ENCODE data around the gene TBC1D9.
A peak's percentile ranks its signal among the peaks of the same experiment; 100 is the strongest.

The TBC1D9 gene

DNA sequence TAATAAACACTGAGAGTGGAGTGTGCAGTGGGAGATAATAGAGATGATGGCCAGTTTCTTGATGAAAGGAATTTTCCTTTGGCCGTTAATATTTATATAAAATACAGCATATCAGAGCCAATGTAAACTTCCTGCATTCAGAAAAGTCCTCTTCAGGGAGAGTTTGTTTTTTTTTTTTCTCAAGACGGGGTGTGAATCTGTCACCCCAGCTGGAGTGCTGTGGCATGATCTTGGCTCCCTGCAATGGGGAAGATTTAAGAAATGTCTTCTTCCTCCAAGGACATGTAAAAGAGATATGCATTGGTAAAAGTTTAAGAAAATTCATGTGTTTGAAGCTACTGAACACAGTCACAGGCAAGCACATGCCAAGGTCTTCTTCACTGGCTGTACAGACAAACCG is 25.4 kb upstream of the TBC1D9 start:
- DNase-seq (ENCODE audit: insufficient read length, low spot score) = no peak
- TF ChIP-seq POLR2A (IDR thresholded peaks at IDR 0.05; ENCODE audit: low read depth, low read length) (no peak), PAX5 (IDR thresholded peaks at IDR 0.05; ENCODE audit: insufficient read depth, low read length, severe bottlenecking) (no peak), POU2F2 (IDR thresholded peaks at IDR 0.05; ENCODE audit: low read depth, low read length) (no peak), POLR2AphosphoS5 (IDR thresholded peaks at IDR 0.05; ENCODE audit: low read depth, low read length) (no peak), SPI1 (IDR thresholded peaks at IDR 0.05; ENCODE audit: low read depth, low read length) (no peak), TAF1 (IDR thresholded peaks at IDR 0.05; ENCODE audit: low read depth, low read length) (no peak)
- no peak for FAIRE-seq

DNA sequence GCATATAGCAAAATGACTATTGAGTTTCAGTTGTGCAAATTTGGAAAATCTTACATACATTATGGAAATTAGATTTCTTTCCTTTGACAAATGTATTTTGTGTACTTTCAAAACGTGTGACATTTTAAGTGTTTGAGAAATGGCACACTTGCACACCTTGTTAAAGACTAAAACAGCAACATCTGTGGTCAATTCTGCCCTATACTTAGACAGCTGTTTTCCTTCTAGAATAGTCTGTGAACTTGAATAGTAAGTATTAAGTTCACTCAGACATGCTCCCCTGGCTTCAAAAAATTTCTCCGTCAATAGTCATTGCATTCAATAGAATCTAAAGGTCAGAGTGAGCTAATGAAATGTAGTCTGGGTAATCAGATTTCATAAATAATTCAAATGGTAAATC is 21.7 kb upstream of the TBC1D9 start:
- DNase-seq (ENCODE audit: insufficient read length, low spot score) = no peak
- no peak for TF ChIP-seq POLR2A (IDR thresholded peaks at IDR 0.05; ENCODE audit: low read depth, low read length)
- no peak for TF ChIP-seq PAX5 (IDR thresholded peaks at IDR 0.05; ENCODE audit: insufficient read depth, low read length, severe bottlenecking)
- TF ChIP-seq SPI1 (IDR thresholded peaks at IDR 0.05; ENCODE audit: low read depth, low read length) = no peak
- TF ChIP-seq TAF1 (IDR thresholded peaks at IDR 0.05; ENCODE audit: low read depth, low read length) = no peak
- no peak for TF ChIP-seq POLR2AphosphoS5 (IDR thresholded peaks at IDR 0.05; ENCODE audit: low read depth, low read length)
- TF ChIP-seq POU2F2 (IDR thresholded peaks at IDR 0.05; ENCODE audit: low read depth, low read length) = no peak
- peak; percentile 63 for FAIRE-seq

DNA sequence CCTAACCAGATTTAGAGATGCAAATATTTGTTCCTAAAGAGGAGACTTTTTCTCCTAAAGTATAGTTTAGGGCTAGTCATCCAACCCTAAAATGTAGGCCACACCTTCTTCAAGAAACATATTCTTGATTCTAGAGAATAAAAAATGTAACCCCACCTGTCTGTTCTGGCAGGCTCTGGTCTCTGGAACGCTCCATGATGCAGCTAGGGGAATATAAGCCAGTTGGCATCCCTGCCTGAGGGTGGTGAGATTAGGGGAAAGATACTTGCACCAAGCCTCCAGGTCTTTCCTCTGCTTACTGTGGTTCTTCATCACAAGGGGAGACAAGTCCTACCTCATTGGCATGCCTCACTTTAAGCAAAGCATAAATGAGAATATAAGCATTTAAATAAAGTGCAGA is 21.2 kb upstream of the TBC1D9 start:
- TF ChIP-seq POLR2A (IDR thresholded peaks at IDR 0.05; ENCODE audit: low read depth, low read length) (no peak), POU2F2 (IDR thresholded peaks at IDR 0.05; ENCODE audit: low read depth, low read length) (no peak), SPI1 (IDR thresholded peaks at IDR 0.05; ENCODE audit: low read depth, low read length) (no peak), PAX5 (IDR thresholded peaks at IDR 0.05; ENCODE audit: insufficient read depth, low read length, severe bottlenecking) (no peak), TAF1 (IDR thresholded peaks at IDR 0.05; ENCODE audit: low read depth, low read length) (no peak), POLR2AphosphoS5 (IDR thresholded peaks at IDR 0.05; ENCODE audit: low read depth, low read length) (no peak)
- FAIRE-seq (peak; percentile 26), DNase-seq (ENCODE audit: insufficient read length, low spot score) (no peak)

- TF ChIP-seq POLR2AphosphoS5 (IDR thresholded peaks at IDR 0.05; ENCODE audit: low read depth, low read length) (no peak), POLR2A (IDR thresholded peaks at IDR 0.05; ENCODE audit: low read depth, low read length) (no peak), SPI1 (IDR thresholded peaks at IDR 0.05; ENCODE audit: low read depth, low read length) (no peak), TAF1 (IDR thresholded peaks at IDR 0.05; ENCODE audit: low read depth, low read length) (no peak), POU2F2 (IDR thresholded peaks at IDR 0.05; ENCODE audit: low read depth, low read length) (no peak)
- no peak for FAIRE-seq
Observed at GRCh38 chr4:140776556-140776955, 20.4 kb upstream of the TBC1D9 start.

GRCh38 chr4:140774956-140775355 is 18.8 kb upstream of the TBC1D9 start:
- no peak for DNase-seq (ENCODE audit: insufficient read length, low spot score)
- TF ChIP-seq SPI1 (IDR thresholded peaks at IDR 0.05; ENCODE audit: low read depth, low read length) = no peak
- TF ChIP-seq POU2F2 (IDR thresholded peaks at IDR 0.05; ENCODE audit: low read depth, low read length) = no peak
- no peak for TF ChIP-seq POLR2AphosphoS5 (IDR thresholded peaks at IDR 0.05; ENCODE audit: low read depth, low read length)
- TF ChIP-seq TAF1 (IDR thresholded peaks at IDR 0.05; ENCODE audit: low read depth, low read length) = no peak
- no peak for TF ChIP-seq PAX5 (IDR thresholded peaks at IDR 0.05; ENCODE audit: insufficient read depth, low read length, severe bottlenecking)
- TF ChIP-seq POLR2A (IDR thresholded peaks at IDR 0.05; ENCODE audit: low read depth, low read length) = no peak
- FAIRE-seq = no peak

More at GRCh38 chr4:140776556-140776955, 20.4 kb upstream of the TBC1D9 start:
- no peak for DNase-seq (ENCODE audit: insufficient read length, low spot score)

- DNase-seq (ENCODE audit: insufficient read length, low spot score) (no peak), FAIRE-seq (no peak)
- TF ChIP-seq TAF1 (IDR thresholded peaks at IDR 0.05; ENCODE audit: low read depth, low read length) (no peak), POLR2AphosphoS5 (IDR thresholded peaks at IDR 0.05; ENCODE audit: low read depth, low read length) (no peak)
Observed at GRCh38 chr4:140774510-140774909, 18.3 kb upstream of the TBC1D9 start.

DNA sequence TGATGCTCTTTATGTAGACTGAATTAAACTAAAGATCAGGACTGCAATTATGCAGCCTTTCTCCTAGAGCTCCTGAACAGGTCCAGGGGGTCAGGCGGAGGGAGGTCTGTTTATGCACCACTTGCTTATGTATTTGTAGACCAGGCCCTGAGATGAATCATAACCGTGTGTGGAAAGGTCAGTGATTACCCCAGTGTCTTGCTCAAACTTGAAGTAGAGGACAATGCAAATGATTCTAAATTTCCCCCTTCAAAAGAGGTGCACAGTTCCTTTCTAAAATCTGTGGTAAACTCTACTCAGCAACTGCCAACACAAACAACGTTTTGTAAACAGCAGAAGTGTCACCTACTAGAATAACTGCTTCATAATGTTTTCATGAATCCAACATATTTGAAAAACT is 13.0 kb upstream of the TBC1D9 start:
- no peak for DNase-seq (ENCODE audit: insufficient read length, low spot score)
- TF ChIP-seq POLR2AphosphoS5 (IDR thresholded peaks at IDR 0.05; ENCODE audit: low read depth, low read length) (no peak), TAF1 (IDR thresholded peaks at IDR 0.05; ENCODE audit: low read depth, low read length) (no peak), POLR2A (IDR thresholded peaks at IDR 0.05; ENCODE audit: low read depth, low read length) (no peak), SPI1 (IDR thresholded peaks at IDR 0.05; ENCODE audit: low read depth, low read length) (peak; percentile 26), POU2F2 (IDR thresholded peaks at IDR 0.05; ENCODE audit: low read depth, low read length) (no peak), PAX5 (IDR thresholded peaks at IDR 0.05; ENCODE audit: insufficient read depth, low read length, severe bottlenecking) (no peak)
- FAIRE-seq = no peak

GRCh38 chr4:140764785-140765392 is 8.7 kb upstream of the TBC1D9 start:
- DNase-seq (ENCODE audit: insufficient read length, low spot score) = no peak
- peak; percentile 16 for FAIRE-seq
- TF ChIP-seq POLR2A (IDR thresholded peaks at IDR 0.05; ENCODE audit: low read depth, low read length) (no peak), POU2F2 (IDR thresholded peaks at IDR 0.05; ENCODE audit: low read depth, low read length) (no peak), TAF1 (IDR thresholded peaks at IDR 0.05; ENCODE audit: low read depth, low read length) (no peak), PAX5 (IDR thresholded peaks at IDR 0.05; ENCODE audit: insufficient read depth, low read length, severe bottlenecking) (no peak), SPI1 (IDR thresholded peaks at IDR 0.05; ENCODE audit: low read depth, low read length) (no peak), POLR2AphosphoS5 (IDR thresholded peaks at IDR 0.05; ENCODE audit: low read depth, low read length) (no peak)

DNA sequence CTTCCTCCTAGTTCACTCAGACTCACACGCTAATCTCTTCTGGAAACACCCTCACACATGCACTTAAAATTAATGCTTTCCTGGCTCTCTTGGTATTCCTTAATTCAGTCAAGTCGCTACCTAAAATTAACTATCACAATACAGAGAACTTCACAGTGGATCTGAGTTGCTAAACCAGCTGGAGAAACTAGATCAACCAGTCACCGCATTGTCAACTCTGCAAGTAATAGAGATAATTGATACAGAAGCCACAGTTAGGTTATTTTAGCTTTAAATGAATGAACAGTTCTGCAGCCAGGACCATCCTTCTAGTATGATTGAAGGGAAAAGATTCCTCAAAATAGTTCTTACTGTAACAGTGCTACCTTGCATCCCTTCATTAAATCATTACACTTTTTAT is 6.0 kb upstream of the TBC1D9 start:
- TF ChIP-seq SPI1 (IDR thresholded peaks at IDR 0.05; ENCODE audit: low read depth, low read length) (no peak), POLR2A (IDR thresholded peaks at IDR 0.05; ENCODE audit: low read depth, low read length) (no peak), PAX5 (IDR thresholded peaks at IDR 0.05; ENCODE audit: insufficient read depth, low read length, severe bottlenecking) (no peak), POLR2AphosphoS5 (IDR thresholded peaks at IDR 0.05; ENCODE audit: low read depth, low read length) (no peak), POU2F2 (IDR thresholded peaks at IDR 0.05; ENCODE audit: low read depth, low read length) (no peak), TAF1 (IDR thresholded peaks at IDR 0.05; ENCODE audit: low read depth, low read length) (no peak)
- FAIRE-seq = no peak

DNA sequence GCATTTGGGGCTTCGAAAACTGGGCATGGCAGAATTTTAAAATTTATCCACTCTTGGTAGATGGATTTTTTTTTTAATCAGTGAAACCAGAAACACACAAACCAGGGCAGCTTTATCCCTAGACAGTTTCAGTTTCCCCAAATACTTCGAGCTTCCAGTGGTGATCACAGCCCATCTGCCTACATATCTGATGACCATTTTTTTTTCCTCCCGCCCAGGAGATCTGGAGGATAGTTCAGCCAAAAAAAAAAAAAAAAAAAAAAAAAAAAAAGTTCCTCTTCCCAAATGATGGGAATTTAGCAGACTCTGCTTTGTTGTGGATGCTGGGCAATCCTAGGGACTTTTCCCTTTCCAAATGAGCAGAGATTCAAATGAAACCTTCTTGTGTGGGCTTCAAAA is 1.0 kb upstream of the TBC1D9 start:
- DNase-seq (ENCODE audit: insufficient read length, low spot score) (no peak), FAIRE-seq (no peak)
- no peak for TF ChIP-seq PAX5 (IDR thresholded peaks at IDR 0.05; ENCODE audit: insufficient read depth, low read length, severe bottlenecking)
- TF ChIP-seq SPI1 (IDR thresholded peaks at IDR 0.05; ENCODE audit: low read depth, low read length) = no peak

More for the DNA sequence above, 6.0 kb upstream of the TBC1D9 start:
- no peak for DNase-seq (ENCODE audit: insufficient read length, low spot score)

Data from GM12891 (cell line).